Measurements from ENCODE around the gene SYNE1. TPM values are rescaled to one million over a fixed set of nuclear protein-coding genes. Genes with fewer than 3 reads are reported as not detected.

SYNE1 gene
- total RNA-seq, 1 experiment from 2014 or later = 23.0 TPM

DNA sequence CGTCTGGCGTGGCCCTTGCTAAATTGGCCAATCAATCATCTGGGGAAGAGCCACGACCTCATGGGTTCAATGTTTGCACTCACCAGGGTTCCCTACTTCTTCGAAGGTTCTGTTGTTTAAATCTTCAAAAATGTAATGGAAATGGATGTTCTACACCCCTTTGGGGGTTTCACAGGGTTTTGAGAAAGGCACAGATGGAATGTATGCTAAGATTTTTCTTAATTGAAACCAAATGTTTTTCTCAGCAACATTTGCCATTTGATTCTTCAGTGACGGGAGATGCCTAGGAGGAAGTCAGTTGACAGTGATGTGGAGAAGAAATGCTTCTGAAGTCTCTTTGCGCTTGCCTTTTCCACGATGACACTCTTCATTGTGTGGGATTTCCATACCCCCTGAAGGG lies 517.3 kb downstream of the SYNE1 start:
- H3K36me3 ChIP-seq (ENCODE audit: control insufficient read depth, insufficient read depth, low read length) = no peaks in the 10 kb centered on the region
- no peaks in the 10 kb centered on the region for H3K36me3 Mint-ChIP-seq (ENCODE audit: insufficient read depth, unreplicated experiment)
- H3K27ac Mint-ChIP-seq (ENCODE audit: unreplicated experiment) = no peak overlapping the region
- no peak for DNase-seq
- CTCF ChIA-PET = no interaction called here
- H3K4me3 Mint-ChIP-seq (ENCODE audit: unreplicated experiment) = no peak overlapping the region
- no TSS peak for BruUV-seq (replicated peaks)
- no peaks in the 10 kb centered on the region for H3K4me1 Mint-ChIP-seq (ENCODE audit: low read depth, unreplicated experiment)
- H3K27me3 ChIP-seq (replicated peaks; ENCODE audit: control insufficient read depth, insufficient read depth, low read length) = no peaks in the 10 kb centered on the region
- intact Hi-C loops (cut with micrococcal nuclease; ENCODE audit: unreplicated experiment) = loop anchor here (10.0 kb wide), 1 partner anchor 685 kb away; no protein-coding TSS in a partner anchor
- TF ChIP-seq, protein P1, sequence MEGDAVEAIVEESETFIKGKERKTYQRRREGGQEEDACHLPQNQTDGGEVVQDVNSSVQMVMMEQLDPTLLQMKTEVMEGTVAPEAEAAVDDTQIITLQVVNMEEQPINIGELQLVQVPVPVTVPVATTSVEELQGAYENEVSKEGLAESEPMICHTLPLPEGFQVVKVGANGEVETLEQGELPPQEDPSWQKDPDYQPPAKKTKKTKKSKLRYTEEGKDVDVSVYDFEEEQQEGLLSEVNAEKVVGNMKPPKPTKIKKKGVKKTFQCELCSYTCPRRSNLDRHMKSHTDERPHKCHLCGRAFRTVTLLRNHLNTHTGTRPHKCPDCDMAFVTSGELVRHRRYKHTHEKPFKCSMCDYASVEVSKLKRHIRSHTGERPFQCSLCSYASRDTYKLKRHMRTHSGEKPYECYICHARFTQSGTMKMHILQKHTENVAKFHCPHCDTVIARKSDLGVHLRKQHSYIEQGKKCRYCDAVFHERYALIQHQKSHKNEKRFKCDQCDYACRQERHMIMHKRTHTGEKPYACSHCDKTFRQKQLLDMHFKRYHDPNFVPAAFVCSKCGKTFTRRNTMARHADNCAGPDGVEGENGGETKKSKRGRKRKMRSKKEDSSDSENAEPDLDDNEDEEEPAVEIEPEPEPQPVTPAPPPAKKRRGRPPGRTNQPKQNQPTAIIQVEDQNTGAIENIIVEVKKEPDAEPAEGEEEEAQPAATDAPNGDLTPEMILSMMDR (IDR thresholded peaks at IDR 0.05; ENCODE audit: insufficient read depth in 1 of 2, low read depth in 1 of 2, low read length in 1 of 2, severe bottlenecking in 1 of 2, unreplicated experiment in 1 of 2) = no peak
- H3K9me3 Mint-ChIP-seq (ENCODE audit: unreplicated experiment) = no peaks in the 10 kb centered on the region
- no peaks in the 10 kb centered on the region for H3K4me1 ChIP-seq
- POLR2A ChIA-PET = no interaction called here
- no peaks in the 10 kb centered on the region for H3K27me3 Mint-ChIP-seq (ENCODE audit: insufficient read depth, unreplicated experiment)
- no peak overlapping the region for H3K4me3 ChIP-seq (ENCODE audit: low read depth, low read length)
- H3K9me3 ChIP-seq = no peaks in the 10 kb centered on the region

DNA sequence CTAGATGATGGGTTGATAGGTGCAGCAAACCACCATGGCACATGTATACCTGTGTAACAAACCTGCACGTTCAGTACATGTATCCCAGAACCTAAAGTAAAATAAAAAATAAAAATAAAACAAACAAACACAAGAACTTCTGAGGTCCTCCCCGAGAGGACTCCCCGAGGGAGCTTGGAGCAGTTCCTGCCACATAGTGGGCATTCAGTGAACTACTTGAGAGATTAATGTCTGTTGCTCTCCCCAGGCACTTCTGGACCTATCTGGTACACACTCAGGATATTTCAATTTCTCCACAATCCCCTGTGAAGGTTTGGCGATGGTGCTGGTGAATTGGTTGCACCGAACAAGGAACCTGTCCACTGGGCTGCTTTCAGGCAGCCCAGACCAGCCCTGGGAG lies 518.5 kb downstream of the SYNE1 start:
- H3K9me3 ChIP-seq = no peaks in the 10 kb centered on the region
- no peaks in the 10 kb centered on the region for H3K27me3 Mint-ChIP-seq (ENCODE audit: insufficient read depth, unreplicated experiment)
- no peak overlapping the region for H3K4me3 ChIP-seq (ENCODE audit: low read depth, low read length)
- H3K27ac Mint-ChIP-seq (ENCODE audit: unreplicated experiment) = no peak overlapping the region
- no TSS peak for BruUV-seq (replicated peaks)
- no peak overlapping the region for H3K4me3 Mint-ChIP-seq (ENCODE audit: unreplicated experiment)
- no peak for DNase-seq
- no peaks in the 10 kb centered on the region for H3K36me3 ChIP-seq (ENCODE audit: control insufficient read depth, insufficient read depth, low read length)
- TF ChIP-seq, protein P1 (IDR thresholded peaks at IDR 0.05; ENCODE audit: insufficient read depth in 1 of 2, low read depth in 1 of 2, low read length in 1 of 2, severe bottlenecking in 1 of 2, unreplicated experiment in 1 of 2) = no peak
- H3K27me3 ChIP-seq (replicated peaks; ENCODE audit: control insufficient read depth, insufficient read depth, low read length) = no peaks in the 10 kb centered on the region; the same call in 1 of the 2 replicates
- H3K36me3 Mint-ChIP-seq (ENCODE audit: insufficient read depth, unreplicated experiment) = no peaks in the 10 kb centered on the region
- H3K4me1 ChIP-seq = no peaks in the 10 kb centered on the region
- intact Hi-C loops (cut with micrococcal nuclease; ENCODE audit: unreplicated experiment) = no loop called here
- no peaks in the 10 kb centered on the region for H3K4me1 Mint-ChIP-seq (ENCODE audit: low read depth, unreplicated experiment)
- ChIA-PET CTCF (no interaction called here), POLR2A (no interaction called here)
- no peaks in the 10 kb centered on the region for H3K9me3 Mint-ChIP-seq (ENCODE audit: unreplicated experiment)

DNA sequence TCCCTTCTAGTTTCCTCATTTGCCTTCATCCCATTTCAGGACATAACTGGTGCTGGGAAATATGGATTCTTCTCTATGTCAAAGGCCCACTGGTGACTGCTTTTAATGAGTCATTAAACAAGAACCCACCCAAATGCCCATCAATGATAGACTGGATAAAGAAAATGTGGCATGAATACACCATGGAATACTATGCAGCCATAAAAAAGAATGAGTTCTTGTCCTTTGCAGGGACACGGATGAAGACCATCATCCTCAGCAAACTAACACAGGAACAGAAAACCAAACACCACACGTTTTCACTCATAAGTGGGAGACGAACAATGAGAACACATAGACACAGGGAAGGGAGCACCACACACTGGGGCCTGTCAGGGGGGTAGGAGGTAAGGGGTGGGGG lies 518.9 kb downstream of the SYNE1 start:
- DNase-seq = no peak
- CTCF ChIA-PET = no interaction called here
- no peaks in the 10 kb centered on the region for H3K36me3 Mint-ChIP-seq (ENCODE audit: insufficient read depth, unreplicated experiment)
- H3K27me3 Mint-ChIP-seq (ENCODE audit: insufficient read depth, unreplicated experiment) = no peaks in the 10 kb centered on the region
- intact Hi-C loops (cut with micrococcal nuclease; ENCODE audit: unreplicated experiment) = no loop called here
- H3K4me3 ChIP-seq (ENCODE audit: low read depth, low read length) = no peak overlapping the region
- H3K27me3 ChIP-seq (replicated peaks; ENCODE audit: control insufficient read depth, insufficient read depth, low read length) = no peaks in the 10 kb centered on the region; the same call in 1 of the 2 replicates
- POLR2A ChIA-PET = no interaction called here
- no peak overlapping the region for H3K27ac Mint-ChIP-seq (ENCODE audit: unreplicated experiment)
- H3K9me3 ChIP-seq = no peaks in the 10 kb centered on the region
- no TSS peak for BruUV-seq (replicated peaks)
- TF ChIP-seq, protein P1 (IDR thresholded peaks at IDR 0.05; ENCODE audit: insufficient read depth in 1 of 2, low read depth in 1 of 2, low read length in 1 of 2, severe bottlenecking in 1 of 2, unreplicated experiment in 1 of 2) = no peak
- H3K36me3 ChIP-seq (ENCODE audit: control insufficient read depth, insufficient read depth, low read length) = no peaks in the 10 kb centered on the region
- no peaks in the 10 kb centered on the region for H3K9me3 Mint-ChIP-seq (ENCODE audit: unreplicated experiment)
- no peak overlapping the region for H3K4me3 Mint-ChIP-seq (ENCODE audit: unreplicated experiment)
- no peaks in the 10 kb centered on the region for H3K4me1 ChIP-seq
- H3K4me1 Mint-ChIP-seq (ENCODE audit: low read depth, unreplicated experiment) = no peaks in the 10 kb centered on the region

All from Caco-2 (cell line).